Measurements from ENCODE around the gene TSPYL6.

TSPYL6 gene

GRCh38 chr2:54239427-54239826 is 16.6 kb downstream of the TSPYL6 start:
- H3K4me3 ChIP-seq (ENCODE audit: low read length): no peak overlapping the region
- TF ChIP-seq, protein P1, sequence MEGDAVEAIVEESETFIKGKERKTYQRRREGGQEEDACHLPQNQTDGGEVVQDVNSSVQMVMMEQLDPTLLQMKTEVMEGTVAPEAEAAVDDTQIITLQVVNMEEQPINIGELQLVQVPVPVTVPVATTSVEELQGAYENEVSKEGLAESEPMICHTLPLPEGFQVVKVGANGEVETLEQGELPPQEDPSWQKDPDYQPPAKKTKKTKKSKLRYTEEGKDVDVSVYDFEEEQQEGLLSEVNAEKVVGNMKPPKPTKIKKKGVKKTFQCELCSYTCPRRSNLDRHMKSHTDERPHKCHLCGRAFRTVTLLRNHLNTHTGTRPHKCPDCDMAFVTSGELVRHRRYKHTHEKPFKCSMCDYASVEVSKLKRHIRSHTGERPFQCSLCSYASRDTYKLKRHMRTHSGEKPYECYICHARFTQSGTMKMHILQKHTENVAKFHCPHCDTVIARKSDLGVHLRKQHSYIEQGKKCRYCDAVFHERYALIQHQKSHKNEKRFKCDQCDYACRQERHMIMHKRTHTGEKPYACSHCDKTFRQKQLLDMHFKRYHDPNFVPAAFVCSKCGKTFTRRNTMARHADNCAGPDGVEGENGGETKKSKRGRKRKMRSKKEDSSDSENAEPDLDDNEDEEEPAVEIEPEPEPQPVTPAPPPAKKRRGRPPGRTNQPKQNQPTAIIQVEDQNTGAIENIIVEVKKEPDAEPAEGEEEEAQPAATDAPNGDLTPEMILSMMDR (conservative IDR thresholded peaks at IDR 0.05; ENCODE audit: low read depth, low read length): no peak
- DNase-seq (ENCODE audit: low read depth): no peak

- no peak for DNase-seq (ENCODE audit: low read depth)
- H3K4me3 ChIP-seq (ENCODE audit: low read length): no peak overlapping the region
- TF ChIP-seq, protein P1 (conservative IDR thresholded peaks at IDR 0.05; ENCODE audit: low read depth, low read length): no peak
Observed at GRCh38 chr2:54237428-54237827, 18.6 kb downstream of the TSPYL6 start.

DNA sequence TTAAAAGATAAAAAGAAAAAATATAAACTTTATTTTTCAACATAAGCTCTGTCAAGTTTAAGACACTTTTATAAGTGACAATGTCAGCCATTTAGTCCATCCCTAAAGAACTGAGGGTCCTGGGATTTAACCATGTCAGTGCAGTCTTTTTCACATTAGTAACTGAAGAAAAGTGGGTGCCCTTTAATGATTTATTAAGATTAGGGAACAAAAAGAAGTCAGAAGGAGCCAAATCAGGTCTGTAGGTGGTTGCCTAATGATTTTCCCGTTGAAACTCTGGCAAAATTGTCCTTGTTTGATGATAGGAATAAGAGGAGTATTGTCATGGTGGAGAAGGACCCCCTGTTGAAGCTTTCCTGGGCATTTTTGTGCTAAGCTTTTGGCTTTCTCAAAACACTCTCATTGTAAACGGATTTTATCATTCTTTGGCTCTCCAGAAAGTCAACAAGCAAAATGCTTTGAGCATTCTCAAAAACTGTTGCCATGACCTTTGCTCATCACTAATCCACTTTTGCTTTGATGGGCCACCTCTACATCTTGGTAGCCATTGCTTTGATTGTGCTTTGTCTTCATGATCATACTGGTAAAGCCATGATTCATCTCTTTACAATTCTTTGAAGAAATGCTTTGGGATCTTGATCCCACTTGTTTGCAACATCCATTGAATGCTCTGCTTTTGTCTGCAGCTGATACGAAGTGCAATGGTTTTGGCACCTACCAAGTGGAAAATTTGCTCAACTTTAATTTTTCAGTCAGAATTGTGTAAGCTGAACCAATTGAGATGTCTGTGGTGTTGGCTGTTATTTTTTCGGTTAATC is 22.0 kb downstream of the TSPYL6 start:
- no peak overlapping the region for H3K4me3 ChIP-seq (ENCODE audit: low read length)
- TF ChIP-seq, protein P1 (conservative IDR thresholded peaks at IDR 0.05; ENCODE audit: low read depth, low read length): no peak
- no peak for DNase-seq (ENCODE audit: low read depth)

DNA sequence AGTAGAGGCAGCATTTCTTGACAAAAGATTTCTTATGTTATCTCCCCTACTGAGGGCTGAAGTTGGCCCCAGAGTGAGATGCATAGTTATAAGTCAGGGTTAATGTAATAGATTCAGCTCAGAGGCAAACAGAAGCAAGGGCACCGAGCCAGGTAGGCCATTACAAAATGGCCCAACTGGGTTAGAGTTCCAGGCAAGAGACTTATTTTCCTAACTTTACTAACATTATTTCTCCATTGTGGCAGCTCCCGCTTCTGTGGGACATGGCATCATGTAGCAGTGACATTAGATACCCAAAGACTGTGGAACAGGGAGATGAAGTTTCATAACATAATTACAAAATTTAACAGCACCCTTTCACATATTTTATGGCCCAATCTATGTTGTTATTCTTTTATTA is 27.1 kb downstream of the TSPYL6 start:
- DNase-seq (ENCODE audit: low read depth): no peak
- no peak overlapping the region for H3K4me3 ChIP-seq (ENCODE audit: low read length)
- TF ChIP-seq, protein P1 (conservative IDR thresholded peaks at IDR 0.05; ENCODE audit: low read depth, low read length): no peak

GRCh38 chr2:54227798-54228197 is 28.2 kb downstream of the TSPYL6 start:
- no peak for DNase-seq (ENCODE audit: low read depth)
- TF ChIP-seq, protein P1 (conservative IDR thresholded peaks at IDR 0.05; ENCODE audit: low read depth, low read length): no peak
- H3K4me3 ChIP-seq (ENCODE audit: low read length): no peak overlapping the region

DNA sequence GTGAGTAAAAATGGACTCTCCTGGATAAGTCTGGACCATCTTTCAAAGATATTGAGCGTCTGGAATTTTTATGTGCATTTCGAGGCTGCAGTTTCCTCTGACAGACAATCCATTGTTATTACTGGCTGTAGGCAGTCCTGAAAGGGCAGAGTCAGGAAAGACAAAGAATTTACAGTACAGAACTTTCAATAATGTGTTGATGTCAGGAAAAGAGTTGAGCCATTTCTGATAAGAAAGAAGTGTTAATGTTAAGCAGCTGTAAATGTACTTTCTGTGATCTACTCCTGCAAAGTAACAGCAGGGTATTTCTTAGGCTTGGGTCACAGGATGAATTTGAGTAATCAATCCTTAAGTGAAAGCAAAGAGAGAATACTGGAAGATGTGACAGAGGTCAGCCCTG is 29.8 kb downstream of the TSPYL6 start:
- TF ChIP-seq, protein P1 (conservative IDR thresholded peaks at IDR 0.05; ENCODE audit: low read depth, low read length): no peak
- no peak for DNase-seq (ENCODE audit: low read depth)
- no peak overlapping the region for H3K4me3 ChIP-seq (ENCODE audit: low read length)

GRCh38 chr2:54224997-54225396 is 31.0 kb downstream of the TSPYL6 start:
- H3K4me3 ChIP-seq (ENCODE audit: low read length): no peak overlapping the region
- TF ChIP-seq, protein P1 (conservative IDR thresholded peaks at IDR 0.05; ENCODE audit: low read depth, low read length): no peak
- no peak for DNase-seq (ENCODE audit: low read depth)
